NCI-H1417 treated with DMSO at 0.1 percent for 48 hours (cell line): ENCODE measurements around the gene SOD1.

Source experiments
- DNase-seq: peaks from one replicate; lab custom pipeline; 2025; lab: John Stamatoyannopoulos, UW

SOD1 gene

DNA sequence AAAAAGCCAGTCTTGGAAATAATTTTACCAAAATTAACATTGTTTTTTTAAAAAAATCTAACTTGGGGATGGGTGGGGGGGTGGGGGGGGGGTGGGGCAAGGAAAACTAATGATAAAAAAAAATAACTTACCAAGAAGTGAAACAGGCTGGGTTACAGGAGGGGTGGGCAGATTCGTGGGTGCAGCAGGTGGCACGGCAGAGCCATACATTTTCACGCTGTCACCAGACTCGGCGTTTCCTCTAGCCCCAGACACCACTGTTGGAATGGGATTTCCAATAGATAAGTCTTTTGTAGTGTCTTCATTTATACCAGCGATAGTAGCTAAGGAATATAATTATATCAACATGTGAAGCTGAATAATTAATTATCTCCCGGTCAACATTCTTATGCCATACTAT is 25.4 kb downstream of the SOD1 start:
- no peak for DNase-seq

- no peak for DNase-seq
Measured at GRCh38 chr21:31686272-31686915, 26.9 kb downstream of the SOD1 start.

- no peak for DNase-seq
Measured at GRCh38 chr21:31687108-31687507, 27.6 kb downstream of the SOD1 start.

DNA sequence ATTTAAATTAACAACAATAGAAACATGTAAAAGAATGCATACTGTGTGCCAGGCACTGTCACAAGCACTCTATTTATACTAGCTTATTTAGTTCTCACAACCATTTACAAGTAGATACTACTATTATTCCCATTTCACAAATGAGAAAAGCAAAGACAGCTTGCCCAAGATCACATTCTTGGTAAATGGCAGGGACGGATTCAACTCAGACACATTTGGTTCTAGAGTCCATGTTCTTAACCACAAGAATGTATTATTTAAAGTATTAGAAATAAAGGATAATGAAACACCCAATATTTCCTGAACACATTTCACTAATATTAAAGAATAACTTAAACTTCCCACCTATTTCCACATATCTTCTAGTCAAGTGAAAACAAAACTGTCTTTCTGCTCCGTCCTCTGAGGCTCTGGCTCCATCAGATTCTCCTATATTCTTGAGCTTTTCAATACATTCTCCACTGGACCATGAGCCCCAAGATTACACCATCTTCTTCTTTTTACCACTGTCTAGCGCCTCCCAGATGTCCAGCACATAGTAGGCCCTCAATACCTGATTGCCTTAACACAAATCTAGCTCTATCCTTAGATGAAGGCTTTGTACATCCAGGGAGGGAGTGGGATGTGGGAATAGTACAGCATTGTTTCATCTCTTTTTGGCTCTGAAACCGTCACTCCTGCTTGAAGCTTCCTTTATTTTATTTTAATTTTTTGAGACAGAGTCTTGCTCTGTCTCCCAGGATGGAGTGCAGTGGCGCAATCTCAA is 29.3 kb downstream of the SOD1 start:
- DNase-seq, result no peak

DNA sequence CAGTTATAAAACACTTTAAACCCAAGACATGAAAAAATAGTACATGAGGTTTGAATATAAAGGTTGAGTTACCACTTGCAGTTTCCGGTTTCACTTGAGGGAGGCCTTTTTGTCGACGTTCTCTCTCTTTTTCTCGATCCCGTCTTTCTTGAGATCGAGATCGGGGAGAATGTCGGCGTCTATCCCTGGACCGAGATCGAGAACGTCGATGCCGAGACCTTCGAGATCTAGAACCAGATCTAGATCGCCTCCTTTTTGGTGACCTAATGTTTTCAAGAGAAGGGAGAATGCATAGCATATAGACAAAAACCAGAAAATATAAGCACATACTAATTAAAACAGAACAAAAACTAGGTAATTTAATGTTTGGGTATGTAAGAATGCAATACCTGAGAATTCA is 33.7 kb downstream of the SOD1 start:
- no peak for DNase-seq

- DNase-seq, result no peak
Measured at GRCh38 chr21:31696424-31696823, 36.9 kb downstream of the SOD1 start.

- DNase-seq, result no peak
Measured at GRCh38 chr21:31698461-31698860, 39.0 kb downstream of the SOD1 start.

DNA sequence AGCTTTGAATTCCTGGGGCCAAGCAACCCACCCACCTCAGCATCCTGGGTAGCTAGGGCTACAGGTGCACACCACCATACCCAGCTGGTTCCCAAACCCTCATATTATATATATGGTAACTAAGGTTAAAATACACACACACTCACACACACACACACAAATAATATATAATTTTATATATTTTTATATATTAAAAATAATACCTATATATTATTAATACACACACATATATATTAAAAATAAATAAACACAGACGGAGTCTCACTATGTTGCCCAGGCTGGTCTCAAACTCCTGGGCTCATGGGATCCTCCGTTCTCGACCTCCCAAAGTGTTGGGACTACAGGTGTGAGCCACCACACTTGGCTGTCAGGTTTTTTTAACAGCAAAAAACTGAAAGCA is 40.5 kb downstream of the SOD1 start:
- DNase-seq, result no peak

GRCh38 chr21:31706562-31706961 is 47.1 kb downstream of the SOD1 start:
- DNase-seq, result no peak

- no peak for DNase-seq
Measured at GRCh38 chr21:31707499-31707898, 48.0 kb downstream of the SOD1 start.

- no peak for DNase-seq
Measured at GRCh38 chr21:31708541-31708940, 49.0 kb downstream of the SOD1 start.

DNA sequence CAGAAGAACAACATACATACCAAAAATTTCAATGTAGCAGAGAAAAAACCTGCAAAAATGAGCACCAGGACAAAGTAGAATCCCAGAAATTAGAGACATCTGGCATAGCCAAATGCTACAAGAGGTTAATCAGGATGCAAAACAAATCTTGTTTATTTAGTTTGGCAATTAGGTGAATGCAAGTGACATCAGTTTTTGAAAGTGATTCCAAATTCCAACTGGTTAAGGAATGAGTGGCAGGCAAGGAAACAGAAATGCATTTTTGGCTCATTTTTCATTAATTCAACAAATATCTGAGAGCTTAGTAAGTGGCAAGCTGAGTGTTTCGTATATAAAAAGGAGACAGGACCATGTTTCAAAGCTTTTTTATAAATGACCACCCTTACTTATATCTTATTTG is 51.1 kb downstream of the SOD1 start:
- DNase-seq, result no peak

- no peak for DNase-seq
Measured at GRCh38 chr21:31711326-31711725, 51.8 kb downstream of the SOD1 start.

GRCh38 chr21:31711745-31712285 is 52.3 kb downstream of the SOD1 start:
- DNase-seq, result no peak

DNA sequence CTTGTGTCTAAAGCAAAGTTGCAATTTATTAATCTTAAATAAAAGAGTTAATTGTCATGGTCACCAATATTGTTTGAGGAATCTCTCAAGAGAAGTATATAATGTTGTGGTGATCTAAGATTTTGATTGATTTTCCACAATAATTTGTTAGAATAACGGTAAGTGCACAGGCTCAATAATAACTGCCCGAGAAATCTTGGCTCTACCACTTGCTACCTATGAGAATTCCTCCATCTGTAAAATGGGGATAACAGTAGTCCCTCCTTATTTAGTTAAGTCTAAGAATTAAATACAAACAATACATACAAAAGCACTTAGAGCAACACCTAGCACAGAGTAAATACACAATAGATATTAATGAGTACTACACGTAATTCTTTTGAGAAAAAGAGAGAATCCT is 53.6 kb downstream of the SOD1 start:
- no peak for DNase-seq

DNA sequence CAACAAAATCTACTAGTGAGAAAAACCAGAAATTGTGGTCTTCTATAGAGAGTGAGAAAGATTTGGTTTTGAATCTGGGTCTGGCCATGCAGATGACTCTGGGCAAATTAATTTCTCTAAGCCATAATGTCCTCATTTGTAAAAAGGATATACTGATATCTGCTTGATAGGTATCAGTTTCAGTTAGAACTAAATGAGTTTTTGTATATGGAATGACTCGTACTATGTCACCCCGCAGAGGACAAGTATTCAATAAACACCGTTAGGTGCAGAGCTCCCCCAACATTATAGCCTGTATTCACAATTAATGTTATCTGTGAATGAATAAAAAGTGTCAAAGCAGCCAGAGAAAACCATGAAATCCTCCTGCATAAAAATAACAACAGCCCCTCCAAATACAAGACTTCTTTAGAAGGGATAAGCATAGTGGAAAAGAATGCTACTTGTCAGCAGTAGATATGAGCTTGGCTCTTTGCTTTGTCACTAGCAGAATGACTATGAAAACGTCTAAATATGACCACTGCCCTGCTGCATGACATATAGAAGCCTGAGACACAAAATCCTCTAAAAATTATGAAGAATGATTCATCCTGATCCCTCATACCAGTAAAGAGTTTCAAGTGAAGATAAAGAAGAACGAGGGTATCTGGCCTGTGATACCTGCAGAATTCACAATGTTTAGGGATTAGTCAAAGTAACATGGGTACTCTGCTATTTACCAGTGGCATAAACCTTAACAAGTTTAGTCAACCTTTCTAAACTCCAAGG is 54.7 kb downstream of the SOD1 start:
- DNase-seq, result no peak

GRCh38 chr21:31714741-31715365 is 55.4 kb downstream of the SOD1 start:
- no peak for DNase-seq

DNA sequence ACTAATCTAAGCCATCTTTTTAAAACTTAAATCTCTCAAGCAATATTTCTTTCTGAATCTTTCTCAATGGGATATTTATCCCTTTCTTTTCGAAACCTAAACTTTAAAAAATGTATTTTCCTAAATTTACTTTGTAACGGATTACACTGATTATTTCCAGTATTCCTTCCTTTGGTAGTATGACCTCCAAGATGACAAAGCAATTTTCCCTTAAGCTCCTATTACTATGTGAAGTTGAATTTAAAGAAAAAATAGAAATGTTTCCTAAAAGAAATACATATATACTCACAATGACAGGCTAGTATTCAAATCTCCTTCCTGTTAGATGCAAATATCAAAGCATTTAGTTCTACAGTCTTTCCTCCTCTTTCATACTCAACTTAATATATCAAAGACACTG is 56.6 kb downstream of the SOD1 start:
- DNase-seq, result no peak
